NB4 (cell line): Measurements from ENCODE around the gene SCAMP1.

Source experiments
- MYC ChIP-seq: IDR thresholded peaks from 2 replicates; pipeline ENCODE4 v1.6.1; 2011; ENCODE audit warnings: low read depth, low read length
- POLR2A ChIP-seq: IDR thresholded peaks from 2 replicates; pipeline ENCODE4 v1.6.1; 2011; ENCODE audit warnings: mild to moderate bottlenecking; ENCODE audit not compliant: insufficient read length; ENCODE audit errors: extremely low read depth
- TF ChIP-seq, protein P1 (sequence below): IDR thresholded peaks from one replicate; pipeline ENCODE4 v1.5.1; 2012; ENCODE audit warnings: low read depth, low read length
- TF ChIP-seq, protein P2 (sequence below): IDR thresholded peaks from 2 replicates; pipeline ENCODE4 v1.6.1; 2011; ENCODE audit warnings: low read depth, low read length

DNA sequence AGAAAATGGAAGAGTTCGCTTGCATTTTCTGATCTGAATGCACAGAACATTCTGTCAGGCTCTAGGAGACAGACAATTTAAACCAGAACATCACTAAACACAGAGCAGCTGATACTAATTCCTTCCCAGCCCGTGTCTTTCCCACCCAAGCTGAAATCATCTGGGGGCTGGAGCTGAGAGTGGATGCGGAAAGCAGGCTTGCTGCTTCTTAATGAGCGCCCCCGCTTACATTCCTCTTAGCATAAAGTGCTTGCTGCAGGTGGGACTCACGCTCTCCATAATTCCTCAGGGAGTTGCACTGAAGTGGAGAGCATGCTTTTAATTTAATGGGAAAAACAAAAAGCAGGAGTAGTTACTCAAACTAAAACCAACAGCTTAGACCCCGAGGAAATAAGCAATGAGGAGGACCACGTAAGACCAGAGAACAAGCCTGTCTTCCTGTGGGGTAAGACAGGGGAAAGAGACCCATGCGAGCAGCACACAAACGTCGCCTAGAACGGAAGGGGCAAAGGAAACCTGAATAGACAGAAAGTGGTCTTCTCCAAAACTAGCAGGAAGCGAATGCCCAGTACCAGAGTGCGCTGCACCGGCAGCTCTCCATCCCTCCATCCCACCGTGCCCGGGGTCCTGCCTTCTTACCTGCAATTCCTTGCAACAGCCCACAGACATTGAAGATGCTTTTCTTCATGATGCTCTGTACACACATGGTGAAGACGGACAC is 148.9 kb downstream of the SCAMP1 start:
- TF ChIP-seq, protein P1, sequence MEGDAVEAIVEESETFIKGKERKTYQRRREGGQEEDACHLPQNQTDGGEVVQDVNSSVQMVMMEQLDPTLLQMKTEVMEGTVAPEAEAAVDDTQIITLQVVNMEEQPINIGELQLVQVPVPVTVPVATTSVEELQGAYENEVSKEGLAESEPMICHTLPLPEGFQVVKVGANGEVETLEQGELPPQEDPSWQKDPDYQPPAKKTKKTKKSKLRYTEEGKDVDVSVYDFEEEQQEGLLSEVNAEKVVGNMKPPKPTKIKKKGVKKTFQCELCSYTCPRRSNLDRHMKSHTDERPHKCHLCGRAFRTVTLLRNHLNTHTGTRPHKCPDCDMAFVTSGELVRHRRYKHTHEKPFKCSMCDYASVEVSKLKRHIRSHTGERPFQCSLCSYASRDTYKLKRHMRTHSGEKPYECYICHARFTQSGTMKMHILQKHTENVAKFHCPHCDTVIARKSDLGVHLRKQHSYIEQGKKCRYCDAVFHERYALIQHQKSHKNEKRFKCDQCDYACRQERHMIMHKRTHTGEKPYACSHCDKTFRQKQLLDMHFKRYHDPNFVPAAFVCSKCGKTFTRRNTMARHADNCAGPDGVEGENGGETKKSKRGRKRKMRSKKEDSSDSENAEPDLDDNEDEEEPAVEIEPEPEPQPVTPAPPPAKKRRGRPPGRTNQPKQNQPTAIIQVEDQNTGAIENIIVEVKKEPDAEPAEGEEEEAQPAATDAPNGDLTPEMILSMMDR = no peak
- no peak for TF ChIP-seq POLR2A
- TF ChIP-seq, protein P2, sequence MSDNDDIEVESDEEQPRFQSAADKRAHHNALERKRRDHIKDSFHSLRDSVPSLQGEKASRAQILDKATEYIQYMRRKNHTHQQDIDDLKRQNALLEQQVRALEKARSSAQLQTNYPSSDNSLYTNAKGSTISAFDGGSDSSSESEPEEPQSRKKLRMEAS = no peak
- no peak for TF ChIP-seq MYC
